ENCODE results near the gene SLC8A1. TPM values are rescaled to one million over a fixed set of nuclear protein-coding genes. Genes with fewer than 3 reads are reported as not detected.

The SLC8A1 gene
- total RNA-seq, 2 experiments from 2014 or later = 0.47 to 0.59 TPM

DNA sequence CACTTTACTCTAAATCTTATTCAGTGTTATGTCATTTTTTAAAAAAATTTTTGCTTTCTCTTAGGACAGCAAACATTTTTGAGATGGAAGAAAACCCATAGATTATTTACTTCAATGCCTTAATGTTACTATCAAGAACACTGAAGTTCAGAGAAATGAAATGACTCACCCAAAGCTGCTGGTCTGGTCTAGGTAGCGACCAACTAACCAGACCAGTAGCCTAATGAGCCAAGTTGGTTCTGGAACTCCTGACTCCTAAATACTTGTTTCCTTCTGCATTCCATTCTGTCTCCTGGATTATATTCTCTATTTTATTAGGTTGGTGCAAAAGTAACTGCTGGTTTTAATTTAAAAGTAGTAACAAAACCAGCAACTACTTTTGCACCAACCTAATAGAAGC lies 35.4 kb downstream of the SLC8A1 start:
- POLR2A ChIA-PET = no interaction called here
- Histone ChIP-seq H3K4me1 (ENCODE audit: insufficient read depth, low read length) (no peaks in the 10 kb centered on the region), H3K9me3 (ENCODE audit: control insufficient read depth in 1 of 2, insufficient read depth in 1 of 2, low read length in 2 of 2) (no peaks in the 10 kb centered on the region), H3K27me3 (ENCODE audit: control insufficient read depth in 1 of 2, insufficient read depth in 2 of 2, low read length in 2 of 2) (no peaks in the 10 kb centered on the region), H3K36me3 (ENCODE audit: insufficient read depth, low read length) (no peaks in the 10 kb centered on the region), H3K27ac (ENCODE audit: low read depth in 1 of 2, low read length in 2 of 2) (no peak overlapping the region), H3K4me3 (ENCODE audit: low read length) (no peak overlapping the region)
- Mint-ChIP-seq H3K9me3 (no peaks in the 10 kb centered on the region), H3K36me3 (ENCODE audit: low read depth) (no peaks in the 10 kb centered on the region), H3K27ac (no peak overlapping the region), H3K4me1 (ENCODE audit: low read depth) (no peaks in the 10 kb centered on the region), H3K4me3 (no peak overlapping the region), H3K27me3 (no peaks in the 10 kb centered on the region)
- CTCF ChIA-PET = no interaction called here
- intact Hi-C loops (cut with DNase I, micrococcal nuclease) = no loop called here
- ATAC-seq (ENCODE audit: poor library complexity) (no peak), DNase-seq (no peak)
- TF ChIP-seq, protein P1, sequence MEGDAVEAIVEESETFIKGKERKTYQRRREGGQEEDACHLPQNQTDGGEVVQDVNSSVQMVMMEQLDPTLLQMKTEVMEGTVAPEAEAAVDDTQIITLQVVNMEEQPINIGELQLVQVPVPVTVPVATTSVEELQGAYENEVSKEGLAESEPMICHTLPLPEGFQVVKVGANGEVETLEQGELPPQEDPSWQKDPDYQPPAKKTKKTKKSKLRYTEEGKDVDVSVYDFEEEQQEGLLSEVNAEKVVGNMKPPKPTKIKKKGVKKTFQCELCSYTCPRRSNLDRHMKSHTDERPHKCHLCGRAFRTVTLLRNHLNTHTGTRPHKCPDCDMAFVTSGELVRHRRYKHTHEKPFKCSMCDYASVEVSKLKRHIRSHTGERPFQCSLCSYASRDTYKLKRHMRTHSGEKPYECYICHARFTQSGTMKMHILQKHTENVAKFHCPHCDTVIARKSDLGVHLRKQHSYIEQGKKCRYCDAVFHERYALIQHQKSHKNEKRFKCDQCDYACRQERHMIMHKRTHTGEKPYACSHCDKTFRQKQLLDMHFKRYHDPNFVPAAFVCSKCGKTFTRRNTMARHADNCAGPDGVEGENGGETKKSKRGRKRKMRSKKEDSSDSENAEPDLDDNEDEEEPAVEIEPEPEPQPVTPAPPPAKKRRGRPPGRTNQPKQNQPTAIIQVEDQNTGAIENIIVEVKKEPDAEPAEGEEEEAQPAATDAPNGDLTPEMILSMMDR (IDR thresholded peaks at IDR 0.05) = no peak

DNA sequence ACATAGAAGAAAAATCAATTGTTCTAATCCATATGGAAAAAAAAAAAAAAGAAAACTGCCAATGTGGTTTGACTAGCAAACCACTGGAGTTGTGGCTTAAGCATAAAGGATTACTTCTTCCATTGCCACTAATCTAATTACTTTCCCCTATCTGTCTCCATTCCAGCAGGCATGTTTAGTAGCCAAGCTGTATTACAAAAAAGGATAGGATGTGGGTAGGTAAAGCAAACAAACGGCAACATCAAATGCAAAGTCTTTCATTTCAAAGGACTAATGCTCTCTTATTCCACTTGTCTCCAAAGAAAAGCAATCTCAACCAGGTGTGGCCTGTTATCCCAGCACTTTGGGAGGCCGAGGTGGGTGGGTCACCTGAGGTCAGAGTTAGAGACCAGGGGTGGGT lies 36.5 kb downstream of the SLC8A1 start:
- ChIA-PET POLR2A (no interaction called here), CTCF (no interaction called here)
- TF ChIP-seq, protein P1 (IDR thresholded peaks at IDR 0.05) = no peak
- Mint-ChIP-seq H3K9me3 (no peaks in the 10 kb centered on the region), H3K36me3 (ENCODE audit: low read depth) (no peaks in the 10 kb centered on the region), H3K4me3 (no peak overlapping the region), H3K4me1 (ENCODE audit: low read depth) (no peaks in the 10 kb centered on the region), H3K27me3 (no peaks in the 10 kb centered on the region), H3K27ac (no peak overlapping the region)
- Histone ChIP-seq H3K4me3 (ENCODE audit: low read length) (no peak overlapping the region), H3K36me3 (ENCODE audit: insufficient read depth, low read length) (no peaks in the 10 kb centered on the region), H3K27ac (ENCODE audit: low read depth in 1 of 2, low read length in 2 of 2) (no peak overlapping the region), H3K4me1 (ENCODE audit: insufficient read depth, low read length) (no peaks in the 10 kb centered on the region), H3K27me3 (ENCODE audit: control insufficient read depth in 1 of 2, insufficient read depth in 2 of 2, low read length in 2 of 2) (no peaks in the 10 kb centered on the region), H3K9me3 (ENCODE audit: control insufficient read depth in 1 of 2, insufficient read depth in 1 of 2, low read length in 2 of 2) (no peaks in the 10 kb centered on the region)
- ATAC-seq (ENCODE audit: poor library complexity) (no peak), DNase-seq (no peak)
- intact Hi-C loops (cut with DNase I, micrococcal nuclease) = no loop called here

DNA sequence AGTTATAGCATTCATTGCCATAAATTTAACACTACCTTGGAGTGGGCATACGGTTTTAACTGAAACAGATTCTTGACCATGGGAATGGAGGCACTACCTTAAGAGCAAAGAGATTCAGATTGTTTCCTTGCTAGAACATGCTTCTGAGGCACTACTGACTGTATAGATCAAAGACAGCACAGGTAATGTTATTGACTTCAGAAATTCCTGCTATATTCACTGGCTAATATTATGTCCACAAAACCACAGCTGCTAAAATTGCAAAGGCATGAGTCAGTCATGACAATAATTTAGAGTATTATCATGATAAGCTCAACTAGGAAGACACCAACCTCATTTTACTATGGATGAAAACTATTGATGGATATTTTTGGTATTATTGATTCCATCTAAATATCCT lies 39.4 kb downstream of the SLC8A1 start:
- ChIA-PET CTCF (no interaction called here), POLR2A (no interaction called here)
- Mint-ChIP-seq H3K9me3 (no peaks in the 10 kb centered on the region), H3K27ac (no peak overlapping the region), H3K4me3 (no peak overlapping the region), H3K36me3 (ENCODE audit: low read depth) (no peaks in the 10 kb centered on the region), H3K4me1 (ENCODE audit: low read depth) (no peaks in the 10 kb centered on the region), H3K27me3 (no peaks in the 10 kb centered on the region)
- TF ChIP-seq, protein P1 (IDR thresholded peaks at IDR 0.05) = no peak
- H3K4me1 ChIP-seq (ENCODE audit: insufficient read depth, low read length) = no peaks in the 10 kb centered on the region
- no peak for DNase-seq
- no peak overlapping the region for H3K27ac ChIP-seq (ENCODE audit: low read depth in 1 of 2, low read length in 2 of 2)
- H3K27me3 ChIP-seq (ENCODE audit: control insufficient read depth in 1 of 2, insufficient read depth in 2 of 2, low read length in 2 of 2) = no peaks in the 10 kb centered on the region
- H3K4me3 ChIP-seq (ENCODE audit: low read length) = no peak overlapping the region
- no peaks in the 10 kb centered on the region for H3K9me3 ChIP-seq (ENCODE audit: control insufficient read depth in 1 of 2, insufficient read depth in 1 of 2, low read length in 2 of 2)
- no peak for ATAC-seq (ENCODE audit: poor library complexity)
- no peaks in the 10 kb centered on the region for H3K36me3 ChIP-seq (ENCODE audit: insufficient read depth, low read length)
- intact Hi-C loops (cut with DNase I, micrococcal nuclease) = no loop called here
